Caco-2 (cell line): ENCODE results near the gene PIEZO1. TPM values are rescaled to one million over a fixed set of nuclear protein-coding genes. Genes with fewer than 3 reads are reported as not detected.

ENCODE experiments used
- BruUV-seq: library from RNA; stranded (reverse); fragments of 400-500 nt; replicated peaks from 2 replicates; lab custom pipeline; 2021; lab: Mats Ljungman, UMichigan
- CTCF ChIA-PET: fragments of 300-600 bp; sonication (Branson Sonifier 250); formaldehyde crosslinking; loops from one replicate; lab custom pipeline; 2022; ENCODE audit warnings: antibody characterized with exemption; lab: Charles Lee
- POLR2A ChIA-PET: fragments of 300-600 bp; sonication (Branson Sonifier 250); formaldehyde crosslinking; loops from one replicate; lab custom pipeline; 2022; ENCODE audit warnings: antibody characterized with exemption; lab: Charles Lee
- DNase-seq, 2 experiments: peaks; one replicate each; pipeline versions ENCODE4 v3.0.0 to v3.0.0-alpha.2; 2020 to 2022
- H3K27me3 ChIP-seq: replicated peaks from 2 replicates; pipeline ENCODE4 v1.6.0; 2011; ENCODE audit warnings: low read length; ENCODE audit not compliant: control insufficient read depth, insufficient read depth
- H3K36me3 ChIP-seq: 2 replicates; pipeline ENCODE4 v1.5.1; 2011; ENCODE audit warnings: low read length; ENCODE audit not compliant: control insufficient read depth, insufficient read depth
- H3K4me1 ChIP-seq: fragments of 250-450 bp; sonication (Bioruptor Pico); 2 replicates; pipeline ENCODE4 v1.5.1; 2020; ENCODE audit warnings: mild to moderate bottlenecking
- H3K4me3 ChIP-seq: 2 replicates; pipeline ENCODE4 v1.5.1; 2011; ENCODE audit warnings: low read depth, mild to moderate bottlenecking, control low read depth, low read length
- H3K9me3 ChIP-seq: fragments of 250-450 bp; sonication (Bioruptor Pico); 2 replicates; pipeline ENCODE4 v1.5.1; 2020; ENCODE audit warnings: mild to moderate bottlenecking, moderate library complexity
- H3K27ac Mint-ChIP-seq: one replicate; pipeline ENCODE4 v1.8.0; 2022; ENCODE audit warnings: mixed read lengths; ENCODE audit not compliant: unreplicated experiment
- H3K27me3 Mint-ChIP-seq: one replicate; pipeline ENCODE4 v1.8.0; 2022; ENCODE audit warnings: mixed read lengths; ENCODE audit not compliant: insufficient read depth, unreplicated experiment
- H3K36me3 Mint-ChIP-seq: one replicate; pipeline ENCODE4 v1.8.0; 2022; ENCODE audit warnings: mild to moderate bottlenecking, mixed read lengths; ENCODE audit not compliant: insufficient read depth, unreplicated experiment
- H3K4me1 Mint-ChIP-seq: one replicate; pipeline ENCODE4 v1.8.0; 2022; ENCODE audit warnings: low read depth, mixed read lengths; ENCODE audit not compliant: unreplicated experiment
- H3K4me3 Mint-ChIP-seq: one replicate; pipeline ENCODE4 v1.8.0; 2022; ENCODE audit warnings: mild to moderate bottlenecking, moderate library complexity, mixed read lengths; ENCODE audit not compliant: unreplicated experiment
- H3K9me3 Mint-ChIP-seq: one replicate; pipeline ENCODE4 v1.8.0; 2022; ENCODE audit warnings: mixed read lengths; ENCODE audit not compliant: unreplicated experiment
- CTCF ChIP-seq, 2 experiments: fragments of 200-600 bp in 1 of 2; IDR thresholded peaks; 1 replicate in 1 of 2; 2 replicates in 1 of 2; pipeline versions ENCODE4 v1.5.1 to v1.8.0; 2011 to 2022; ENCODE audit warnings: antibody characterized with exemption in 1 of 2, control low read depth in 1 of 2, inconsistent platforms in 1 of 2, low read depth in 1 of 2, low read length in 1 of 2, mild to moderate bottlenecking in 1 of 2, moderate library complexity in 1 of 2; ENCODE audit not compliant: insufficient read depth in 1 of 2, severe bottlenecking in 1 of 2, unreplicated experiment in 1 of 2
- intact Hi-C: fragments of 100-400 bp; cut with micrococcal nuclease; formaldehyde crosslinking; loops from one replicate; pipeline ENCODE4 v1.10.0; 2022; ENCODE audit not compliant: unreplicated experiment
- total RNA-seq: library from RNA; stranded (reverse); gene quantifications from 2 replicates; pipeline ENCODE4 v1.2.3, GENCODE V29; 2022

The PIEZO1 gene
- total RNA-seq, 1 experiment from 2014 or later: 248 TPM

DNA sequence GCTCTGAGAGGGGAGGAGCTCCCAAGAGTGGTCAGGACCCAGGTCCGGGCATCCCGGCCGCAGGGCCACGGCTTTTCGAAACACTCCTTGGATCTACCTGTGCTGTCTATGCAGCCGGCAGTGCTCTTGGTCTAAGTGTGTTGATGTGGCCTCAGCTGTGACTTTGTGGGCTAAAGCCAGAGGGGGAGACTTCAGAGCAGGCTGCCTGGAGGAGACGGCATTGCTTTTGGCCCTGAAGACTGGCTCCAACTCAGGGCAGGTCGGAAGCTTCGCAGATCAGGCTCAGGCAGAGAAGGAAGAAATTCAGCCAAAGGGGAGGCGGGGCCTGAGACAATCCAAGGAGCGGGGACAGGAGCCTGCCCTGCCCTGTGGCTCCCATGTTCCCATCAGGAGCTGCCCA, 31.4 kb downstream of the PIEZO1 start:
- no peak overlapping the region for H3K4me3 ChIP-seq
- Mint-ChIP-seq H3K4me1 (no peaks in the 10 kb centered on the region), H3K27ac (no peak overlapping the region), H3K9me3 (no peaks in the 10 kb centered on the region), H3K36me3 (peaks cover 33% of the 10 kb centered on the region), H3K27me3 (no peaks in the 10 kb centered on the region), H3K4me3 (no peak overlapping the region)
- no peaks in the 10 kb centered on the region for H3K36me3 ChIP-seq
- intact Hi-C loops: no loop called here
- ChIA-PET CTCF (interaction anchor here (0.6 to 1.9 kb wide), 2 partner anchors 16 to 121 kb away, joined by 3 to 11 read pairs; no protein-coding TSS in a partner anchor), POLR2A (no interaction called here)
- no peak for TF ChIP-seq CTCF (IDR thresholded peaks at IDR 0.05; ENCODE audit: insufficient read depth in 1 of 2, low read depth in 1 of 2, low read length in 1 of 2, severe bottlenecking in 1 of 2, unreplicated experiment in 1 of 2)
- no peaks in the 10 kb centered on the region for H3K4me1 ChIP-seq
- no peaks in the 10 kb centered on the region for H3K9me3 ChIP-seq
- BruUV-seq: no TSS peak
- no peaks in the 10 kb centered on the region for H3K27me3 ChIP-seq
- DNase-seq: no peak

GRCh38 chr16:88753191-88753590, 31.8 kb downstream of the PIEZO1 start:
- Mint-ChIP-seq H3K4me3 (no peak overlapping the region), H3K36me3 (peaks cover 32% of the 10 kb centered on the region)
- intact Hi-C loops: no loop called here

GRCh38 chr16:88752386-88753002, 32.5 kb downstream of the PIEZO1 start:
- no peaks in the 10 kb centered on the region for H3K4me1 ChIP-seq
- POLR2A ChIA-PET: no interaction called here

More at GRCh38 chr16:88753191-88753590, 31.8 kb downstream of the PIEZO1 start:
- TF ChIP-seq CTCF (IDR thresholded peaks at IDR 0.05; ENCODE audit: insufficient read depth in 1 of 2, low read depth in 1 of 2, low read length in 1 of 2, severe bottlenecking in 1 of 2, unreplicated experiment in 1 of 2): no peak
- H3K4me1 ChIP-seq: no peaks in the 10 kb centered on the region
- H3K36me3 ChIP-seq: no peaks in the 10 kb centered on the region
- ChIA-PET POLR2A (no interaction called here), CTCF (interaction anchor here (1.9 kb wide), 1 partner anchor 16 kb away, joined by 11 read pairs; no protein-coding TSS in a partner anchor)
- no peak overlapping the region for H3K4me3 ChIP-seq
- DNase-seq: no peak
- no peaks in the 10 kb centered on the region for H3K9me3 ChIP-seq
- no peaks in the 10 kb centered on the region for H3K9me3 Mint-ChIP-seq
- H3K4me1 Mint-ChIP-seq: no peaks in the 10 kb centered on the region
- BruUV-seq: no TSS peak
- no peak overlapping the region for H3K27ac Mint-ChIP-seq
- H3K27me3 Mint-ChIP-seq: no peaks in the 10 kb centered on the region
- no peaks in the 10 kb centered on the region for H3K27me3 ChIP-seq

More at GRCh38 chr16:88752386-88753002, 32.5 kb downstream of the PIEZO1 start:
- BruUV-seq: no TSS peak
- Mint-ChIP-seq H3K4me1 (no peaks in the 10 kb centered on the region), H3K4me3 (no peak overlapping the region), H3K27me3 (no peaks in the 10 kb centered on the region), H3K27ac (no peak overlapping the region), H3K9me3 (no peaks in the 10 kb centered on the region), H3K36me3 (peaks cover 32% of the 10 kb centered on the region)
- CTCF ChIA-PET: no interaction called here
- Histone ChIP-seq H3K36me3 (no peaks in the 10 kb centered on the region; the same call in 1 of the 2 replicates), H3K9me3 (no peaks in the 10 kb centered on the region), H3K27me3 (no peaks in the 10 kb centered on the region), H3K4me3 (no peak overlapping the region)
- intact Hi-C loops: no loop called here
- no peak for DNase-seq
- no peak for TF ChIP-seq CTCF (IDR thresholded peaks at IDR 0.05; ENCODE audit: insufficient read depth in 1 of 2, low read depth in 1 of 2, low read length in 1 of 2, severe bottlenecking in 1 of 2, unreplicated experiment in 1 of 2)
